HepG2 (cell line): ENCODE data around the gene GDPGP1. TPM values are rescaled to one million over a fixed set of nuclear protein-coding genes. Genes with fewer than 3 reads are reported as not detected.

ENCODE experiments used
- ATAC-seq: fragments of 200-7000 bp; cut with Tn5 transposase; 3 replicates; pipeline ENCODE4 v1.9.1; 2020; ENCODE audit warnings: mild to moderate bottlenecking, moderate library complexity
- BruUV-seq: library from RNA; stranded (reverse); fragments of 400-500 nt; replicated peaks from 2 replicates; lab custom pipeline; 2021; lab: Mats Ljungman, UMichigan
- CTCF ChIA-PET: fragments of 300-600 bp; formaldehyde crosslinking; extraction: SDS; loops from one replicate; lab custom pipeline; 2021; ENCODE audit warnings: low total read pairs, inconsistent platforms, low intra/inter-chr PET ratio; lab: Yijun Ruan, JAX
- POLR2A ChIA-PET: fragments of 350-600 bp; sonication (Branson Sonifier 250); formaldehyde crosslinking; loops from one replicate; lab custom pipeline; 2020; ENCODE audit warnings: antibody characterized with exemption, inconsistent platforms; lab: Yijun Ruan, JAX
- DNase-seq: peaks from one replicate; pipeline ENCODE4 v3.0.0-alpha.2; 2015; ENCODE audit warnings: low spot score
- FAIRE-seq: peaks from 3 replicates; lab custom pipeline; 2011; peaks lifted over from hg19 to GRCh38; lab: Jason Lieb, UNC
- H2AFZ ChIP-seq: one replicate; pipeline ENCODE4 v1.6.1; 2011; ENCODE audit warnings: low read length, inconsistent platforms
- H3K27ac ChIP-seq: fragments of 300-600 bp; 3 replicates; pipeline ENCODE4 v1.8.0; 2011; ENCODE audit warnings: mixed run types, mild to moderate bottlenecking, mixed read lengths, low read length, inconsistent platforms; ENCODE audit not compliant: insufficient read depth; ENCODE audit errors: extremely low read length
- H3K27me3 ChIP-seq, 2 experiments: fragments of 200-600 bp in 1 of 2; 2 replicates in 1 of 2; 3 replicates in 1 of 2; pipeline versions ENCODE4 v1.6.0 to v1.8.0; 2011; ENCODE audit warnings: low read length in 2 of 2, mild to moderate bottlenecking in 2 of 2, moderate library complexity in 2 of 2, inconsistent platforms in 1 of 2; ENCODE audit not compliant: insufficient read depth in 2 of 2, control insufficient read depth in 1 of 2
- H3K36me3 ChIP-seq, 2 experiments: fragments of 200-600 bp in 1 of 2; replicated peaks in 1 of 2; 2 replicates in 1 of 2; 3 replicates in 1 of 2; pipeline versions ENCODE4 v1.5.1 to v1.8.0; 2011; ENCODE audit warnings: low read length in 2 of 2, inconsistent platforms in 1 of 2; ENCODE audit not compliant: insufficient read depth in 2 of 2, control insufficient read depth in 1 of 2
- H3K4me1 ChIP-seq: 2 replicates; pipeline ENCODE4 v1.5.1; 2012; ENCODE audit warnings: low read length, inconsistent platforms; ENCODE audit not compliant: insufficient read depth
- H3K4me2 ChIP-seq: 2 replicates; pipeline ENCODE4 v1.6.0; 2011; ENCODE audit warnings: low read depth, low read length, inconsistent platforms
- H3K4me3 ChIP-seq, 3 experiments: fragments of 200-600 bp in 1 of 3; sonication (generic), shearing (Covaris generic) in 1 of 3; replicated peaks in 1 of 3; 2 replicates each; pipeline ENCODE4 v1.5.1; 2011 to 2016; ENCODE audit warnings: low read length in 3 of 3, inconsistent platforms in 2 of 3, low read depth in 2 of 3, mild to moderate bottlenecking in 2 of 3, control low read depth in 1 of 3, mixed read lengths in 1 of 3; ENCODE audit not compliant: insufficient read depth in 1 of 3
- H3K79me2 ChIP-seq: one replicate; pipeline ENCODE4 v1.6.1; 2011; ENCODE audit warnings: low read length, inconsistent platforms; ENCODE audit not compliant: insufficient read depth
- H3K9ac ChIP-seq: 2 replicates; pipeline ENCODE4 v1.6.0; 2011; ENCODE audit warnings: mild to moderate bottlenecking, low read depth, low read length, inconsistent platforms; ENCODE audit not compliant: insufficient read depth
- H3K9me3 ChIP-seq: 2 replicates; pipeline ENCODE4 v1.5.1; 2012; ENCODE audit warnings: mild to moderate bottlenecking, low read length
- H4K20me1 ChIP-seq: 2 replicates; pipeline ENCODE4 v1.6.0; 2011; ENCODE audit warnings: inconsistent platforms, mild to moderate bottlenecking, low read length, moderate library complexity; ENCODE audit not compliant: insufficient read depth
- BORCS8-MEF2B ChIP-seq: sonication (generic); formaldehyde crosslinking; IDR thresholded peaks from 2 replicates; pipeline ENCODE4 v1.8.0; 2022; ENCODE audit warnings: mild to moderate bottlenecking, missing genetic modification reagents
- HOXA9 ChIP-seq: sonication (generic); formaldehyde crosslinking; IDR thresholded peaks from 2 replicates; pipeline ENCODE4 v1.8.1; 2022; ENCODE audit warnings: missing genetic modification reagents, mild to moderate bottlenecking, moderate library complexity, borderline replicate concordance
- KDM4B ChIP-seq: sonication (generic); formaldehyde crosslinking; IDR thresholded peaks from 2 replicates; pipeline ENCODE4 v1.4.0; 2020; ENCODE audit warnings: missing genetic modification reagents
- MEIS2 ChIP-seq: sonication (generic); formaldehyde crosslinking; IDR thresholded peaks from 2 replicates; pipeline ENCODE4 v1.9.0; 2021; ENCODE audit warnings: mild to moderate bottlenecking, missing genetic modification reagents
- REL ChIP-seq: sonication (generic); formaldehyde crosslinking; conservative IDR thresholded peaks from 2 replicates; pipeline ENCODE4 v1.8.0; 2022; ENCODE audit warnings: mild to moderate bottlenecking, missing genetic modification reagents, moderate library complexity
- TCF7L2 ChIP-seq: IDR thresholded peaks from 2 replicates; pipeline ENCODE4 v1.6.1; 2011; ENCODE audit warnings: mild to moderate bottlenecking, low read depth, low read length, moderate library complexity
- ZBTB3 ChIP-seq: sonication (generic); formaldehyde crosslinking; IDR thresholded peaks from 2 replicates; pipeline ENCODE4 v1.4.0; 2020; ENCODE audit warnings: low read depth, mild to moderate bottlenecking, moderate library complexity, missing genetic modification reagents, borderline replicate concordance
- ZSCAN31 ChIP-seq: sonication (generic); formaldehyde crosslinking; IDR thresholded peaks from 2 replicates; pipeline ENCODE4 v1.5.0; 2020; ENCODE audit warnings: low read depth, mild to moderate bottlenecking, missing genetic modification reagents
- WGBS: methylation state at CpG from one replicate; pipeline ENCODE4 v1.1.6; 2017; ENCODE audit warnings: low lambda C conversion rate; 5-methylcytosine and 5-hydroxymethylcytosine counted together
- in situ Hi-C: cut with HindIII; loops from 2 replicates; pipeline ENCODE4 v1.10.0; 2017; ENCODE audit warnings: low pct_unique_long_range_greater_than_20kb; ENCODE audit not compliant: extremely low pct_ligation_motif_present
- intact Hi-C: fragments of 100-400 bp; cut with micrococcal nuclease; formaldehyde crosslinking; loops from one replicate; pipeline ENCODE4 v1.10.0; 2022; ENCODE audit not compliant: unreplicated experiment
- polyA plus RNA-seq, 8 experiments: library from polyadenylated mRNA; depleted of rRNA in 3 of 8; stranded (reverse) in 7 of 8; unstranded in 1 of 8; fragments of >200 nt; fragmentation: Illumina TruSeq in 4 of 8; extraction: Trizol in 4 of 8; gene quantifications; 2 replicates each; pipeline versions ENCODE4 v1.2.1 to v1.2.3, GENCODE V29; 2011 to 2016; ENCODE audit warnings: low read depth in 4 of 8, missing spikeins in 1 of 8, mixed read lengths in 1 of 8; ENCODE audit not compliant: insufficient read depth in 1 of 8
- total RNA-seq, 5 experiments: library from RNA; depleted of rRNA; stranded (reverse); fragments of >200 nt; fragmentation: Illumina TruSeq; extraction: Trizol; gene quantifications; 2 replicates each; pipeline ENCODE4 v1.2.3, GENCODE V29; 2016; ENCODE audit warnings: low read depth in 1 of 5
- TF ChIP-seq, protein P1 (sequence below): sonication (generic); formaldehyde crosslinking; IDR thresholded peaks from 2 replicates; pipeline ENCODE4 v1.8.1; 2023; ENCODE audit warnings: mild to moderate bottlenecking, moderate library complexity, missing genetic modification reagents
- TF ChIP-seq, protein P2 (sequence below): sonication (generic); formaldehyde crosslinking; IDR thresholded peaks from 2 replicates; pipeline ENCODE4 v1.4.0; 2020; ENCODE audit warnings: missing genetic modification reagents

Gene GDPGP1
- total and polyA plus RNA-seq, 2 of the 13 experiments (the other 11 are each of a cell fraction or from before 2014, with no cell fraction given), result 1.5 to 4.3 TPM

DNA sequence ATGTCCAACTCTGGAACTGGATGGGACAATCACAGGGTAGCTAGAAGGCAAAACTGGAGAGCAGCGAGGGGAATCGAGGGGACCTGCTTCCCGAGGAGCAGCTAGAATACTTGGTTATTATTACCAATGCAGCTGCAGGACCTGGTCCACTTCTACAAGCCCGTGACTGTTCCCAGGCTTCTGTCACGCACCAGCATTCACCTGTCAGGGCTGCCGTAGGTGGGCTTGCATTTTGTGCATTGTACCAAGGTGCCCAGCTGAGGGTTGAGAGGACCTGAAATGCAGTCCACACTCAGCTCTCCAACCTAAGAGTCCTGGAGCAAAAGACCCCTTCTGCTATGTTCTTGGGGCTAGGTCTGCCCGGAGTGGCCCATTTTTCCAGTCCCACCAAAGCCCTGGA is 30.5 kb upstream of the GDPGP1 start:
- no peak overlapping the region for H3K4me3 ChIP-seq
- WGBS, result 97% methylated on average over 7 of the region's 7 CpGs
- H3K4me2 ChIP-seq, result 0 out of 2 replicates have a peak overlapping the region, but pooled peaks have one; percentile 87
- TF ChIP-seq KDM4B (CRISPR knock-in tag), result no peak
- TF ChIP-seq, protein P1, sequence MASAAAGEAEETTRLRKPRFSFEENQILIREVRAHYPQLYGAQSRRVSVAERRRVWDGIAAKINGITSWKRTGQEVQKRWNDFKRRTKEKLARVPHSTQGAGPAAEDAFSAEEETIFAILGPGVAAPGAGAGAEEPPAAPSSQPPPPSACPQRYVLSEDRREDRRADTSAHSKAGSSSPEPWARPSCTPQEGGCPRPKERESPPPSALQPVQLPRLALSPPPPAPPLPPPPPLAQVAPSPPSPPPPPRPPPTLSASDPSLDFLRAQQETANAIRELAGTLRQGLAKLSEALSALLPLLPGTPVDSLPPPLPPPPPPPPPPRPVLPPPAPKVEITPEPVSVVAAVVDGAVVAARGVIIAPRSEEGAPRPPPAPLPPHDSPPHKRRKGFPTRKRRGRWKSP (CRISPR knock-in tag), result no peak
- no peak for TF ChIP-seq TCF7L2
- no peak for TF ChIP-seq BORCS8-MEF2B
- TF ChIP-seq ZBTB3, result no peak
- H4K20me1 ChIP-seq, result peaks cover 6% of the 10 kb centered on the region; the same call in 1 of the 2 replicates
- H3K79me2 ChIP-seq, result peaks cover 6% of the 10 kb centered on the region
- peaks cover 2% of the 10 kb centered on the region in 2 experiments; a peak in 2 of 5 replicates for H3K36me3 ChIP-seq
- H3K9ac ChIP-seq, result no peak overlapping the region
- CTCF ChIA-PET, result no interaction called here
- in situ Hi-C loops (no loop called here), intact Hi-C loops (no loop called here)
- POLR2A ChIA-PET, result interaction anchor here (4.0 kb wide), 1 partner anchor 11 kb away, joined by 55 read pairs; no protein-coding TSS in a partner anchor
- H3K27me3 ChIP-seq, result no peaks in the 10 kb centered on the region
- ATAC-seq (no peak), DNase-seq (no peak), FAIRE-seq (no peak)
- peaks cover 37% of the 10 kb centered on the region for H3K4me1 ChIP-seq
- no peaks in the 10 kb centered on the region for H3K9me3 ChIP-seq
- no TSS peak for BruUV-seq
- H2AFZ ChIP-seq, result no peak overlapping the region
- H3K27ac ChIP-seq, result no peak overlapping the region

DNA sequence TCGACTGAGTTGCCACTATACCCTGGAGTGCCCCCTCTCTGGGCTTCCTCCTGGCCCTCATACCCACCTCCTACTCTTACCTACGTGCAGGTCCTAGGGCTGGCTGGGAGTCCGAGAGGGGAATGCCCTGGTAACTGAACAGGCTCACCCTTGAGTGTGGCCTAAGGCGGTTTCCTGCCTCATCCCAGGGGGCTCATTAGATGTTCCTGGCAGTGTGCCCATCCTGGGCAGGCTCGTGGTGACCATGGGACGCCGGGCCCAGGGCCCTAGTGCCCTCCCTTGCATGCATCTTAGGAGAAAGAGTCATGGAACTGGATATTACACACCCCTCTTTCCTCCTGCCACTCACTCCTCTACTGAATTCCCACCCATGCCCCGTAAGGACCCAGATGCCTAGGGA is 30.1 kb upstream of the GDPGP1 start:
- 97% methylated on average over 4 of the region's 8 CpGs for WGBS
- Histone ChIP-seq H4K20me1 (peaks cover 6% of the 10 kb centered on the region; the same call in 1 of the 2 replicates), H2AFZ (no peak overlapping the region), H3K79me2 (peaks cover 6% of the 10 kb centered on the region), H3K4me1 (peaks cover 40% of the 10 kb centered on the region), H3K36me3 (peaks cover 2% of the 10 kb centered on the region in 2 experiments; a peak in 2 of 5 replicates), H3K27me3 (no peaks in the 10 kb centered on the region), H3K9me3 (no peaks in the 10 kb centered on the region), H3K4me3 (no peak overlapping the region), H3K27ac (no peak overlapping the region), H3K9ac (no peak overlapping the region), H3K4me2 (no peak overlapping the region)
- CTCF ChIA-PET, result no interaction called here
- TF ChIP-seq ZSCAN31 (CRISPR knock-in tag), result no peak
- TF ChIP-seq HOXA9 (CRISPR knock-in tag), result no peak
- no peak for TF ChIP-seq REL
- no peak for TF ChIP-seq MEIS2 (CRISPR knock-in tag)
- TF ChIP-seq, protein P2, sequence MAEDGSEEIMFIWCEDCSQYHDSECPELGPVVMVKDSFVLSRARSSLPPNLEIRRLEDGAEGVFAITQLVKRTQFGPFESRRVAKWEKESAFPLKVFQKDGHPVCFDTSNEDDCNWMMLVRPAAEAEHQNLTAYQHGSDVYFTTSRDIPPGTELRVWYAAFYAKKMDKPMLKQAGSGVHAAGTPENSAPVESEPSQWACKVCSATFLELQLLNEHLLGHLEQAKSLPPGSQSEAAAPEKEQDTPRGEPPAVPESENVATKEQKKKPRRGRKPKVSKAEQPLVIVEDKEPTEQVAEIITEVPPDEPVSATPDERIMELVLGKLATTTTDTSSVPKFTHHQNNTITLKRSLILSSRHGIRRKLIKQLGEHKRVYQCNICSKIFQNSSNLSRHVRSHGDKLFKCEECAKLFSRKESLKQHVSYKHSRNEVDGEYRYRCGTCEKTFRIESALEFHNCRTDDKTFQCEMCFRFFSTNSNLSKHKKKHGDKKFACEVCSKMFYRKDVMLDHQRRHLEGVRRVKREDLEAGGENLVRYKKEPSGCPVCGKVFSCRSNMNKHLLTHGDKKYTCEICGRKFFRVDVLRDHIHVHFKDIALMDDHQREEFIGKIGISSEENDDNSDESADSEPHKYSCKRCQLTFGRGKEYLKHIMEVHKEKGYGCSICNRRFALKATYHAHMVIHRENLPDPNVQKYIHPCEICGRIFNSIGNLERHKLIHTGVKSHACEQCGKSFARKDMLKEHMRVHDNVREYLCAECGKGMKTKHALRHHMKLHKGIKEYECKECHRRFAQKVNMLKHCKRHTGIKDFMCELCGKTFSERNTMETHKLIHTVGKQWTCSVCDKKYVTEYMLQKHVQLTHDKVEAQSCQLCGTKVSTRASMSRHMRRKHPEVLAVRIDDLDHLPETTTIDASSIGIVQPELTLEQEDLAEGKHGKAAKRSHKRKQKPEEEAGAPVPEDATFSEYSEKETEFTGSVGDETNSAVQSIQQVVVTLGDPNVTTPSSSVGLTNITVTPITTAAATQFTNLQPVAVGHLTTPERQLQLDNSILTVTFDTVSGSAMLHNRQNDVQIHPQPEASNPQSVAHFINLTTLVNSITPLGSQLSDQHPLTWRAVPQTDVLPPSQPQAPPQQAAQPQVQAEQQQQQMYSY (CRISPR knock-in tag), result no peak
- no peak for DNase-seq
- POLR2A ChIA-PET, result no interaction called here
- in situ Hi-C loops (no loop called here), intact Hi-C loops (no loop called here)
- BruUV-seq, result no TSS peak
- FAIRE-seq, result no peak
- no peak for ATAC-seq
